ENCODE data around the gene KIRREL1.

Gene KIRREL1

GRCh38 chr1:157985473-157985872, 8.0 kb upstream of the KIRREL1 start:
- Mint-ChIP-seq H3K36me3 (ENCODE audit: low read depth) (no peaks in the 10 kb centered on the region), H3K27ac (no peak overlapping the region), H3K27me3 (ENCODE audit: low read depth) (peaks cover 15% of the 10 kb centered on the region), H3K9me3 (no peaks in the 10 kb centered on the region), H3K4me1 (ENCODE audit: low read depth) (no peaks in the 10 kb centered on the region), H3K4me3 (no peak overlapping the region)
- no peak for DNase-seq (ENCODE audit: low spot score)

DNA sequence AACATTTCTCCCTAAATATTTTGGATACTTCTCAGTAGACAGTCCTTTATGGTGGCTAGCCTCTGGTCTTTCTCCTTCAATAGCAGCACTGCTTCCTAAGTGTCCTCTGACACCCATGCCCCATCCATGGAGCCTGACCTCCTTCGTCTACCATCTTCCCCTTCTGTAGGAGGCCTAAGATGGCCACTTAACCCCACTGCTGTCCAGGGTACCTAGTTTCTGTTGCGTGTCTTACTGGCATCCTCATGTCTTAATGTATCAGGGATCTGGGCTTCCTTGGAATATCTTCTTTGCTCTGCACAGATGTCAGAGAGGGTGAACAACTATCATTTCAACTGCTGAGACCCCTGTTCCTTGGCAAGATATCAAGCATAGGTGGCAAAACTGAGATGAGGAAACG, 5.4 kb upstream of the KIRREL1 start:
- Mint-ChIP-seq H3K36me3 (ENCODE audit: low read depth) (no peaks in the 10 kb centered on the region), H3K4me3 (no peak overlapping the region), H3K27me3 (ENCODE audit: low read depth) (peaks cover 34% of the 10 kb centered on the region), H3K27ac (no peak overlapping the region), H3K4me1 (ENCODE audit: low read depth) (peaks cover 2% of the 10 kb centered on the region), H3K9me3 (no peaks in the 10 kb centered on the region)
- DNase-seq (ENCODE audit: low spot score), result no peak

GRCh38 chr1:157992031-157992832, 1.2 kb upstream of the KIRREL1 start:
- H3K4me3 Mint-ChIP-seq, result no peak overlapping the region
- H3K9me3 Mint-ChIP-seq, result no peaks in the 10 kb centered on the region
- no peak overlapping the region for H3K27ac Mint-ChIP-seq
- H3K4me1 Mint-ChIP-seq (ENCODE audit: low read depth), result peaks cover 3% of the 10 kb centered on the region
- peaks cover 47% of the 10 kb centered on the region for H3K27me3 Mint-ChIP-seq (ENCODE audit: low read depth)
- DNase-seq (ENCODE audit: low spot score), result peak; percentile 14
- no peaks in the 10 kb centered on the region for H3K36me3 Mint-ChIP-seq (ENCODE audit: low read depth)

DNA sequence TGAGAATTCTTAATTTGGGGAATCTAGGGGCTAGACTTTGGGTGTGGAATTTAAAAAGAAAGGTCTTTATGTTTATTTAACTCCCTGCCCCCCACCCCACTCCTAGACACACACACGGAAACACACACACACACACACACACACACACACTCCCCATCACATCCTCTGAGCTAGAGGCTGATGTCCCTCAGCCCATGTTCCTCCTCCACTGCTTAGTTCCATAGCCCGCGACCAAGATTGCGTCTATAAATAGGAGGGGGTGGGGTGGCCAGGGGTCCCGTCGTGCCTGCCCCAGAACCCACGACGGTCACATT, 655 bp upstream of the KIRREL1 start:
- Mint-ChIP-seq H3K27ac (no peak overlapping the region), H3K27me3 (ENCODE audit: low read depth) (peaks cover 50% of the 10 kb centered on the region), H3K4me3 (no peak overlapping the region), H3K9me3 (no peaks in the 10 kb centered on the region), H3K4me1 (ENCODE audit: low read depth) (peaks cover 3% of the 10 kb centered on the region), H3K36me3 (ENCODE audit: low read depth) (no peaks in the 10 kb centered on the region)
- DNase-seq (ENCODE audit: low spot score), result no peak

DNA sequence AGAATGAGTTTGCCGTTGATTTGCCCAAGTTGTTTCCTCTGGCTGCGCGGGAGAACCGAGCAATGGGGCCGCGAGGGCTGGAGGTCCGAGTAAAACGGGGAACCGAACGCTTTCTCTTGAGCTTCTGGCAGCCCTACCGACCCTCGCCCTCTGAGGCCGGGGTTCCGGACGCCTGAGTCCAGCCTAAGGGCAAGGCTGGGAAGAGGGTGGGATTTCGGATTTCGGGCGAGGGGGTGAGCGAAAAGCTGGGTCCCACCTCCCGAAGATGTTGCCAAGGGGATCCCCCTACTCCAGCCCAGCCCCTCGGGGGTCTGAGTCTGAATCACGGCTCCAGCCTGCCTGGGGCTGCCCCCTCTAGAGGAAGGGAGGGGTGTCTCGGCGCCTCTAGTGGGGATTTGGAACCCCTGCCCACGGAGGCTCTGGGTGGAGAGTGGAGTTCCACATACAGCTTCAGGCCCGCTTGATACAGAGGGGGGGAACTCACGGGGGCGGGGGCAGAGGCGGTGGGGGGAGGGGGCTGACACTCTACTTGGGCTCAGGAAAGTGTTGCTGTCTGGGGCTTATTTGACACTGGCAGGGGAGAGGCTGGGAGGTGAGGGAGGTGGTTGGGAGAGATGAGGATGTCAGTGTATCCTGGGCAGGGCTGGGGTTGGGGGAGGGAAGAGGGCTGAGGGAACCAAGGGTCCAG, 617 bp downstream of the KIRREL1 start:
- H3K27me3 Mint-ChIP-seq (ENCODE audit: low read depth), result peaks cover 50% of the 10 kb centered on the region
- H3K4me1 Mint-ChIP-seq (ENCODE audit: low read depth), result peaks cover 3% of the 10 kb centered on the region
- H3K27ac Mint-ChIP-seq, result no peak overlapping the region
- H3K9me3 Mint-ChIP-seq, result no peaks in the 10 kb centered on the region
- DNase-seq (ENCODE audit: low spot score), result no peak
- no peaks in the 10 kb centered on the region for H3K36me3 Mint-ChIP-seq (ENCODE audit: low read depth)
- H3K4me3 Mint-ChIP-seq, result no peak overlapping the region

DNA sequence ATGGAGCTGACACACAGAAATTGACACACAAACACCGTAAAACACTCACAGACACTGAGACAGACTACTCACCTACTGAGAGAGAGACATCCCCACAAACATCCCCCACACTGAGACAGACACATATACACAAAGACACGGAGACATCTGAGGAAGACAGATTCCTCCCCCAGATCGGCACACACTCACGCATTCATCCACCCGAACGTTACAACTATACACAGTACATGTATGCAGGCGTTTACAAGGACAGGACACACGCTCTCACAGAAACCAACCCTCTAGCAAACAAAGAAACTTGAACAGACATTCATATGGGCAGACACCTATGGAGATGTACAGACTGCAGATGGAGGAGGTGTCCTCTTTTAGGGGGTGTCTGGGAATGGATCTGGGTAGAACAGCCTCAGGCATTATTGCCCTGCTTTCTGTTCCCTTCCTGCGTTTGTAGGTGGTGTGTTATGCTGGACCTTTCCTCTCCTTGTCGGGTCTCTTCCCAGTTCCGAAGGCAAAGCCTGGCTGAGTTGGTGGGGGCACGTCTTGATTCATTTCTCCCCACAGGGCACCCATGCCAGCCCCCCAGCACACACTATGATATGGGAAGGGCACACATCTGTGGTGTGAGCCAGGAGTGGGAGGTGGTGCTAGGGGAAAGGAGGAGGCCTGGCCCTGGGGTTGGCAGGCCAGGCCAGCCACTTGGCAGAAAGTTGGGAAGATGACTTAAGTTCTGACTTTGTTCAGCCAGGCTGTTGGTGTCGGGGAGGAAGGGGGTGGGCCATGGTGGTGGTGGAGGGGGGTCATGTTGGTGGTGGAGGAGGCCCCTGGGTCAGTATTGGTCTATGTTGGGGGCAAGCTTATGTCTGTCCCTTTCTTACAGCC, 1.5 kb downstream of the KIRREL1 start:
- Mint-ChIP-seq H3K27ac (no peak overlapping the region), H3K36me3 (ENCODE audit: low read depth) (no peaks in the 10 kb centered on the region), H3K4me3 (no peak overlapping the region), H3K4me1 (ENCODE audit: low read depth) (peaks cover 3% of the 10 kb centered on the region), H3K27me3 (ENCODE audit: low read depth) (peaks cover 52% of the 10 kb centered on the region), H3K9me3 (no peaks in the 10 kb centered on the region)
- no peak for DNase-seq (ENCODE audit: low spot score)

DNA sequence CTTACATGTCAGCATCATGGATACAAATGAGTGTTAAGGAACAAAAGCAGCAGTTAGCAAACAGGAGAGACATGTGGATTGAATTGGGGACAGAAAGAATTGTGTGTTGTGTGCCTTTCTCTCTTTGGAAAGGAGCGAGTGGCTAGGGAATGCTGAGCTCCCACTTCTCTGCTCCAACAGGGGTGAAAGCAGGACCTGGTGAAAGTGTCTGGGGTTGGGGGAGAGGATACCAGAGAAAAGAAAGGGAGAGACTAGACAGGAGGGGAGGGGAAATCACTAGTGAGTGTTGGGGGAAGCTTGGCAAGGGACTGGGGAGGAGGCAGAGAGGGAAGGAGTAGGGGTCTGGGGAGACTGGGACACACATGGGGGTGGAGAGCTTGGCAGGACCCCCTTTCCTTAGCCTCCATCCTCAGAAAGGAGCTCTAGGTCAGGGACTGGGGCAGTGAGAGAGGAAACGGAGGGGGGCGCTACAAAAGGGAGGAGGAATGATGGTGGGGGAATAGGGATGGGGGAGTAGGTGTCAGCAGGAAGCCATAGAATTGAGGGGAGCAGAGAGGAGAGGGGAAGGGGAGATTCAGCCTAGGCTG, 2.2 kb downstream of the KIRREL1 start:
- Mint-ChIP-seq H3K4me1 (ENCODE audit: low read depth) (peaks cover 3% of the 10 kb centered on the region), H3K27me3 (ENCODE audit: low read depth) (peaks cover 49% of the 10 kb centered on the region), H3K9me3 (no peaks in the 10 kb centered on the region), H3K27ac (no peak overlapping the region), H3K4me3 (no peak overlapping the region), H3K36me3 (ENCODE audit: low read depth) (no peaks in the 10 kb centered on the region)
- no peak for DNase-seq (ENCODE audit: low spot score)

GRCh38 chr1:157996433-157996832, 3.0 kb downstream of the KIRREL1 start:
- H3K9me3 Mint-ChIP-seq, result no peaks in the 10 kb centered on the region
- no peak overlapping the region for H3K4me3 Mint-ChIP-seq
- H3K36me3 Mint-ChIP-seq (ENCODE audit: low read depth), result no peaks in the 10 kb centered on the region
- DNase-seq (ENCODE audit: low spot score), result no peak
- H3K27ac Mint-ChIP-seq, result no peak overlapping the region
- peaks cover 47% of the 10 kb centered on the region for H3K27me3 Mint-ChIP-seq (ENCODE audit: low read depth)
- peaks cover 3% of the 10 kb centered on the region for H3K4me1 Mint-ChIP-seq (ENCODE audit: low read depth)

GRCh38 chr1:158000507-158000906, 7.1 kb downstream of the KIRREL1 start:
- Mint-ChIP-seq H3K4me3 (no peak overlapping the region), H3K27ac (no peak overlapping the region), H3K27me3 (ENCODE audit: low read depth) (peaks cover 15% of the 10 kb centered on the region), H3K9me3 (no peaks in the 10 kb centered on the region), H3K4me1 (ENCODE audit: low read depth) (no peaks in the 10 kb centered on the region), H3K36me3 (ENCODE audit: low read depth) (no peaks in the 10 kb centered on the region)
- no peak for DNase-seq (ENCODE audit: low spot score)

- Mint-ChIP-seq H3K4me3 (no peak overlapping the region), H3K9me3 (no peaks in the 10 kb centered on the region), H3K4me1 (ENCODE audit: low read depth) (no peaks in the 10 kb centered on the region), H3K36me3 (ENCODE audit: low read depth) (no peaks in the 10 kb centered on the region), H3K27me3 (ENCODE audit: low read depth) (peaks cover 11% of the 10 kb centered on the region), H3K27ac (no peak overlapping the region)
- no peak for DNase-seq (ENCODE audit: low spot score)
These were observed 8.7 kb downstream of the KIRREL1 start for GRCh38 chr1:158002022-158002630.

GRCh38 chr1:158002631-158003405, 9.4 kb downstream of the KIRREL1 start:
- Mint-ChIP-seq H3K4me3 (no peak overlapping the region), H3K27me3 (ENCODE audit: low read depth) (peaks cover 7% of the 10 kb centered on the region), H3K27ac (no peak overlapping the region), H3K4me1 (ENCODE audit: low read depth) (no peaks in the 10 kb centered on the region), H3K36me3 (ENCODE audit: low read depth) (no peaks in the 10 kb centered on the region), H3K9me3 (no peaks in the 10 kb centered on the region)
- no peak for DNase-seq (ENCODE audit: low spot score)

DNA sequence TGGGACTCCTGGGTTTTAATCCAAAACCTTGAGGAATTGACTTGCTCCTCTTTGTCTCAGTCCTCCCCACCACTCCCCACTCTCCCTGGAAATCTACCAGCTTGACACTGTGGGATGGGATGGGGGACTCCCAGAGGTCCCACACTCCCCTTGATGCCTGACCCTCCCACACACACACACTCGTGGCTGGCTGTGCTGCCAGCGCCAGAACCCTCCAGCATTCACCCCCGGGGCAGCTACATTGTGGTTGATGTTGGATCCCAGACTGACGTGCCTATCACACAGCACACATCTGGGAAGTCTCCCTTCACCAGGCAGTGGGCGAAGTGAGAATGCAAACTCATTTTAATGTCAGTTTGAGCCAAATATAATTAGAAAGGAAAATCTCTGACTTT, 10.0 kb downstream of the KIRREL1 start:
- H3K9me3 Mint-ChIP-seq, result no peaks in the 10 kb centered on the region
- no peak overlapping the region for H3K27ac Mint-ChIP-seq
- no peaks in the 10 kb centered on the region for H3K4me1 Mint-ChIP-seq (ENCODE audit: low read depth)
- DNase-seq (ENCODE audit: low spot score), result no peak
- H3K4me3 Mint-ChIP-seq, result no peak overlapping the region
- H3K27me3 Mint-ChIP-seq (ENCODE audit: low read depth), result peaks cover 7% of the 10 kb centered on the region
- H3K36me3 Mint-ChIP-seq (ENCODE audit: low read depth), result no peaks in the 10 kb centered on the region

DNA sequence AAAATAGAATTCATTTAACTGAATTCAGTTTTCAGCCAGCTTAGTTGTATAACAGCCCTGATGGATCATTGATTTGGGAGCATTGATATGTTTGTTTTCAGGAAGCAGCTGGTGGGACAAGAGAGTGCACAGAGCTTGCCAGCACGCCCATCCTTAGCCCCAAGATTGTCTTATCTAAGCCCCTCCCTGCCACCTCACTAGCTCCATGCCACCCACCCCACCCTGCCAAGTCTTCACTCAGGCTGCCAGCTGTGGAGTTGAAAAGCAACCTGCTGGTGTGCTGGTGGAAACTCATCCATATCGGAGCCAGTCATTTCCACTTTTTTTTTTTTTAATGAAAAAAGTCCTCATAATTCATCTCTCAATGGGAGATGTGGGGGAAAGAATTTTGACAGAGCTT, 11.8 kb downstream of the KIRREL1 start:
- H3K4me1 Mint-ChIP-seq (ENCODE audit: low read depth), result no peaks in the 10 kb centered on the region
- no peaks in the 10 kb centered on the region for H3K36me3 Mint-ChIP-seq (ENCODE audit: low read depth)
- no peak overlapping the region for H3K27ac Mint-ChIP-seq
- H3K9me3 Mint-ChIP-seq, result no peaks in the 10 kb centered on the region
- no peak overlapping the region for H3K4me3 Mint-ChIP-seq
- DNase-seq (ENCODE audit: low spot score), result no peak
- H3K27me3 Mint-ChIP-seq (ENCODE audit: low read depth), result no peaks in the 10 kb centered on the region
